Heart left ventricle (tissue), 16 donors: Measurements from ENCODE around the gene MOK. TPM values are rescaled to one million over a fixed set of nuclear protein-coding genes. Genes with fewer than 3 reads are reported as not detected.
A peak's percentile ranks its signal among the peaks of the same experiment; 100 is the strongest.

Experiments
- ATAC-seq, 4 donors: fragments of 200-7000 bp; cut with Tn5 transposase; one replicate each; pipeline ENCODE4 v1.9.1; 2020 to 2022; ENCODE audit warnings: moderate library complexity in 4 of 4, mild to moderate bottlenecking in 3 of 4, moderate number of reproducible peaks in 1 of 4
- DNase-seq, 5 donors: peaks; one replicate each; pipeline ENCODE4 v3.0.0-alpha.2; 2020
- H3K27ac ChIP-seq, 12 donors: fragments of 200-600 bp; sonication (generic) in 4 of 12; one replicate each; pipeline versions ENCODE4 v1.5.0 to v1.8.0; 2016 to 2022; ENCODE audit warnings: mild to moderate bottlenecking in 2 of 12
- H3K27me3 ChIP-seq, 9 donors: fragments of 200-600 bp; sonication (generic) in 2 of 9; one replicate each; pipeline versions ENCODE4 v1.5.1 to v1.8.0; 2016 to 2022; ENCODE audit warnings: mild to moderate bottlenecking in 3 of 9
- H3K36me3 ChIP-seq, 9 donors: fragments of 200-600 bp; sonication (generic) in 2 of 9; one replicate each; pipeline versions ENCODE4 v1.5.0 to v1.8.0; 2018 to 2022; ENCODE audit warnings: mild to moderate bottlenecking in 2 of 9
- H3K4me1 ChIP-seq, 12 donors: fragments of 200-600 bp; sonication (generic) in 4 of 12; one replicate each; pipeline versions ENCODE4 v1.5.0 to v1.8.0; 2016 to 2022; ENCODE audit warnings: mild to moderate bottlenecking in 3 of 12
- H3K4me3 ChIP-seq, 12 donors: fragments of 200-600 bp; sonication (generic) in 4 of 12; one replicate each; pipeline versions ENCODE4 v1.5.0 to v1.8.0; 2017 to 2022; ENCODE audit warnings: mild to moderate bottlenecking in 9 of 12, moderate library complexity in 4 of 12
- H3K9me3 ChIP-seq, 12 donors: fragments of 200-600 bp; sonication (generic) in 4 of 12; one replicate each; pipeline versions ENCODE4 v1.5.0 to v1.8.0; 2016 to 2022; ENCODE audit warnings: mild to moderate bottlenecking in 1 of 12
- CTCF ChIP-seq, 12 donors: fragments of 200-600 bp; sonication (generic) in 4 of 12; IDR thresholded peaks; one replicate each; pipeline versions ENCODE4 v1.5.0 to v1.8.0; 2018 to 2022; ENCODE audit warnings: antibody characterized with exemption in 12 of 12, mild to moderate bottlenecking in 5 of 12
- POLR2A ChIP-seq, 2 donors: fragments of 450-650 bp; IDR thresholded peaks; one replicate each; pipeline ENCODE4 v1.6.1; 2017; ENCODE audit warnings: antibody characterized with exemption in 2 of 2, mild to moderate bottlenecking in 2 of 2, moderate library complexity in 2 of 2
- WGBS, 4 donors: extraction: QIAGEN DNeasy Blood & Tissue Kit in 2 of 4; methylation state at CpG; one replicate each; pipeline versions ENCODE4 v1.1.5 to v1.1.7; 2013 to 2018; 5-methylcytosine and 5-hydroxymethylcytosine counted together
- intact Hi-C, 10 donors: fragments of 100-400 bp; cut with DNase I; formaldehyde crosslinking; loops; one replicate each; pipeline versions ENCODE4 v1.11.1 to v1.14.2; 2022
- polyA plus RNA-seq, 2 donors: library from polyadenylated mRNA; stranded (reverse); fragments of 200-250 nt; gene quantifications; one replicate each; pipeline ENCODE4 v1.2.3, GENCODE V29; 2013
- total RNA-seq, 9 donors: library from RNA; depleted of rRNA in 2 of 9; stranded (reverse); fragments of >200 nt in 2 of 9; fragmentation: NEBNext Ultra II Directional in 3 of 9; extraction: Animal tissue kit (Norgen Biotek cat#: 25700) in 3 of 9; gene quantifications; one replicate each; pipeline versions ENCODE4 v1.1.0 to v1.2.4, GENCODE V29; 2016 to 2023
- donor health status: ischemic (EF 13 %, LVEDD 7.1; RV severe dilation, severe dysfunction).
- donor health status: healthy with polysubstance abuse.
- donor health status: DM: no; HTN: yes; CAD: no.
- donor health status: DM: no; HTN: no; CAD: no.
- donor health status: ischemic (EF 25% LVEDD 6.9; RV normal size, moderate dysfunction).
- donor health status: ischemic (EF 25% LVEDD 5.7; RV mildly dilated, moderate dysfunction).
- donor health status: healthy.
- donor health status: DM: yes; HTN: yes; CAD: no.
- donor health status: ischemic (EF 35%, LVEDD 5.7; RV mildly dilated, moderate dysfunction).
- donor health status: nonischemic (EF 11% LVEDD 7.7; RV severe dilation, severe dysfunction).
- donor health status: DM: yes; HTN: yes; CAD: no.
- donor health status: PGD.
- donor health status: ischemic (EF 29% LVEDD 5.4; RV normal size, mild dysfunction).
- donor health status: nonischemic (EF 23%, LVEDD 6.1; RV moderate dilation, normal function).

Gene MOK
- total and polyA plus RNA-seq, 11 donors: 8.7 to 18.1 (median 12.7) TPM

- peaks cover 0 to 6% (median 0%) of the 10 kb centered on the region in 9 donors for H3K36me3 ChIP-seq
- intact Hi-C loops: loop anchor here in 9 of 10 donors (2.0 to 10.0 kb wide), 14 partner anchors 43 to 615 kb away; partner anchors contain the start of genes DYNC1H1 (in 5 of the 9), CINP (in 2 of the 9), HSP90AA1 (in 2 of the 9) and TECPR2 (in 2 of the 9)
- 1% methylated on average over 6 to 71 of the region's 71 CpGs for WGBS, 4 donors
- peak within 1 kb of the TSS; percentile 59 to 97 (median 78) for H3K4me3 ChIP-seq
- no peaks in the 10 kb centered on the region for H3K9me3 ChIP-seq
- peak within 1 kb of the TSS; percentile 85 to 97 (median 96) for H3K27ac ChIP-seq
- no peaks in the 10 kb centered on the region for H3K27me3 ChIP-seq
- peaks cover 0 to 56% (median 33%) of the 10 kb centered on the region in 12 donors for H3K4me1 ChIP-seq
- peak; percentile 93 to 96 (median 96) for DNase-seq
- peak; percentile 60 to 82 (median 75) for ATAC-seq
- TF ChIP-seq POLR2A (IDR thresholded peaks at IDR 0.05) (peak in 1 of 2 donors; percentile 47), CTCF (IDR thresholded peaks at IDR 0.05) (no peak)
Measured at GRCh38 chr14:102319351-102320032, 14.5 kb upstream of the MOK start, which contains the start of gene ZNF839. Gene ZNF839, plus strand, starts transcription at chr14:102319746. Its CDS starts 20 bp downstream, at chr14:102319766.

- ATAC-seq (no peak), DNase-seq (peak in 1 of 5 donors; percentile 58)
- WGBS, 4 donors: 63 to 76% (median 72%) methylated on average over 15 of the region's 15 CpGs
- Histone ChIP-seq H3K27ac (peak overlapping the region; percentile 85 to 97 (median 96)), H3K9me3 (no peaks in the 10 kb centered on the region), H3K4me1 (peaks cover 0 to 59% (median 34%) of the 10 kb centered on the region in 12 donors), H3K27me3 (no peaks in the 10 kb centered on the region), H3K36me3 (peaks cover 0 to 6% (median 0%) of the 10 kb centered on the region in 9 donors), H3K4me3 (peak overlapping the region; percentile 59 to 97 (median 78))
- intact Hi-C loops: loop anchor here in 8 of 10 donors (2.0 to 10.0 kb wide), 13 partner anchors 43 to 614 kb away; partner anchors contain the start of genes DYNC1H1 (in 5 of the 8), CINP (in 2 of the 8), HSP90AA1 (in 2 of the 8) and TECPR2 (in 2 of the 8)
- TF ChIP-seq POLR2A (IDR thresholded peaks at IDR 0.05) (no peak), CTCF (IDR thresholded peaks at IDR 0.05) (no peak)
Measured at GRCh38 chr14:102318781-102319276, 13.9 kb upstream of the MOK start.

GRCh38 chr14:102317564-102318248, 12.7 kb upstream of the MOK start:
- Histone ChIP-seq H3K9me3 (no peaks in the 10 kb centered on the region), H3K4me3 (peak overlapping the region; percentile 27 to 74 (median 56)), H3K36me3 (peaks cover 0 to 6% (median 0%) of the 10 kb centered on the region in 9 donors), H3K4me1 (peaks cover 0 to 56% (median 31%) of the 10 kb centered on the region in 12 donors), H3K27ac (peak overlapping the region; percentile 49 to 97 (median 94)), H3K27me3 (no peaks in the 10 kb centered on the region)
- DNase-seq (peak in 4 of 5 donors; percentile 57 to 81 (median 68)), ATAC-seq (peak; percentile 17 to 45 (median 42))
- WGBS, 4 donors: 33 to 52% (median 48%) methylated on average over 12 of the region's 12 CpGs
- intact Hi-C loops: loop anchor here in 8 of 10 donors (2.0 to 10.0 kb wide), 13 partner anchors 45 to 613 kb away; partner anchors contain the start of genes DYNC1H1 (in 5 of the 8), CINP (in 2 of the 8), HSP90AA1 (in 2 of the 8) and TECPR2 (in 2 of the 8)
- TF ChIP-seq POLR2A (IDR thresholded peaks at IDR 0.05) (no peak), CTCF (IDR thresholded peaks at IDR 0.05) (peak in 5 of 12 donors; percentile 13 to 34 (median 26))
